Measurements from ENCODE around the gene JARID2. TPM values are rescaled to one million over a fixed set of nuclear protein-coding genes. Genes with fewer than 3 reads are reported as not detected.
A peak's percentile ranks its signal among the peaks of the same experiment; 100 is the strongest.

JARID2 gene
- total RNA-seq, 6 experiments from 2014 or later, result 2.5 to 3.9 (median 3.0) TPM

DNA sequence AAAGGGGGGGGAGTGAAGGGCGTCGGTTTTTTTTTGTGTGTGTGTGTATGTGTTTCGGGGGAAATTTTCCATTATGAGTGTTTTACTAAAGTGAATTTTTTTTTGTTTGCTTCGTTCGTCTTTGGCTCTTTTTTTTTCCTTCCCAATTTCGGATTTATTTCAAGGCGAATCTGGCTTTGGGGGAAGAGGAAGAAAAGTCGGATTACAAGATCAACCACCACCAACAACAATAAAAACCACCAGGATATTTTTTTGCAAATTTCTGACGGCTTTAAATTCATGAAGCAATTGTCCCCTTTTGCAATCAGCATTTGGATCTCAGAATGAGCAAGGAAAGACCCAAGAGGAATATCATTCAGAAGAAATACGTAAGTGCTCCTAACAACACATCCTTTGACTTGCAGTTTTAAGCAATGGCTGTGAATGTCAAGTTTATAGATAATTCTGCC lies 372 bp downstream of the JARID2 start:
- WGBS (ENCODE audit: insufficient coverage, low coverage, low lambda C conversion rate, missing lambda C conversion rate), result 0% methylated on average over 10 of the region's 10 CpGs
- intact Hi-C loops (cut with DNase I), result no loop called here
- peak overlapping the region; percentile 97 to 99 (median 98) for H3K27ac ChIP-seq

DNA sequence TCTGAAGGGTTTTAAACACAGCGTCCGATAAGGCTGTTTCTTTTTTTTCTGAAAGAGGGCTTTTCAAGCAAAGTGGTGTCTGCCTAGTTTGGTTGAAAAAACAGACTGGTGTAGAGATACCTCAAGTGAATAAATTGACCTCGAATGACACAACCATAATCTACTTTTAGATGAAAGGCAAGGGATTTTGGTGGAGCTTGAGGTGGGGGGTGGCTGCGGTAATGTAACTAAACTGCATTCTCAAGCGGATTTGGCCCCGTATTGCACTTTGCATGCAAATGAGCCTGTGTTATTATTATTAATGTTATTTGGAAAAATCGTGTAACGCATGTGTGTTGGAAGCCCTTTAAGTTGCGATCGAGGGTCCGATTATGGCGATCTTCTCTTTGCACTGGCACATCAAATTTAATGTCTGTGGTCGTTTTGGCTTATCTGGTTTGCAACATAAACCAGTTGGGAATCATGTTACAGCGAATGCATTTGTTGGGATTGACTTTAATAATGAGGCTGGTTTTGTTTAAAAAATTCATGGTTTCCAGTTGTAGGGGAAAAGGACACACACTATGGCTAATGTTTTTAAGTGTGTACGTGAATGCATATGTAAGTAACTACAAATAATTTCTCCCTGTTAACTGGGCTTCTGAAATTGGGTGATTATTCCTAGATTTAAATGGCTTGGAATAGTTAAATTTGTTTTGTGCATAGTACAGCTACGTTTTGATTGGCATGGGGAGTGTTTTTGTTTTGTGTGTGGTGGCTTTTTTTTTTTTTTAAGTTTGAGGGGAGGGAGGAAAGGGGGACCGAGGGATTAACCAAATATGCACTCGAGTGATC lies 1.0 kb downstream of the JARID2 start:
- peaks cover 0 to 3% (median 0%) of the 10 kb centered on the region in 4 donors for H3K4me1 ChIP-seq
- DNase-seq, result no peak
- WGBS (ENCODE audit: insufficient coverage, low coverage, low lambda C conversion rate, missing lambda C conversion rate), result under 1% methylated on average over 18 of the region's 18 CpGs
- H3K36me3 ChIP-seq, result no peaks in the 10 kb centered on the region
- ATAC-seq, result no peak
- H3K9me3 ChIP-seq, result no peaks in the 10 kb centered on the region
- H3K4me3 ChIP-seq, result peak overlapping the region; percentile 81 to 89 (median 84)
- H3K27ac ChIP-seq, result peak overlapping the region; percentile 97 to 99 (median 98)
- TF ChIP-seq, protein P1, sequence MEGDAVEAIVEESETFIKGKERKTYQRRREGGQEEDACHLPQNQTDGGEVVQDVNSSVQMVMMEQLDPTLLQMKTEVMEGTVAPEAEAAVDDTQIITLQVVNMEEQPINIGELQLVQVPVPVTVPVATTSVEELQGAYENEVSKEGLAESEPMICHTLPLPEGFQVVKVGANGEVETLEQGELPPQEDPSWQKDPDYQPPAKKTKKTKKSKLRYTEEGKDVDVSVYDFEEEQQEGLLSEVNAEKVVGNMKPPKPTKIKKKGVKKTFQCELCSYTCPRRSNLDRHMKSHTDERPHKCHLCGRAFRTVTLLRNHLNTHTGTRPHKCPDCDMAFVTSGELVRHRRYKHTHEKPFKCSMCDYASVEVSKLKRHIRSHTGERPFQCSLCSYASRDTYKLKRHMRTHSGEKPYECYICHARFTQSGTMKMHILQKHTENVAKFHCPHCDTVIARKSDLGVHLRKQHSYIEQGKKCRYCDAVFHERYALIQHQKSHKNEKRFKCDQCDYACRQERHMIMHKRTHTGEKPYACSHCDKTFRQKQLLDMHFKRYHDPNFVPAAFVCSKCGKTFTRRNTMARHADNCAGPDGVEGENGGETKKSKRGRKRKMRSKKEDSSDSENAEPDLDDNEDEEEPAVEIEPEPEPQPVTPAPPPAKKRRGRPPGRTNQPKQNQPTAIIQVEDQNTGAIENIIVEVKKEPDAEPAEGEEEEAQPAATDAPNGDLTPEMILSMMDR (IDR thresholded peaks at IDR 0.05), result no peak
- no peak for TF ChIP-seq POLR2A (IDR thresholded peaks at IDR 0.05)
- intact Hi-C loops (cut with DNase I), result no loop called here
- no peaks in the 10 kb centered on the region for H3K27me3 ChIP-seq

More for the DNA sequence above, 372 bp downstream of the JARID2 start:
- peak overlapping the region; percentile 81 to 89 (median 84) for H3K4me3 ChIP-seq
- TF ChIP-seq, protein P1 (IDR thresholded peaks at IDR 0.05), result no peak
- TF ChIP-seq POLR2A (IDR thresholded peaks at IDR 0.05), result no peak
- peaks cover 0 to 3% (median 0%) of the 10 kb centered on the region in 4 donors for H3K4me1 ChIP-seq
- no peaks in the 10 kb centered on the region for H3K36me3 ChIP-seq
- DNase-seq, result no peak
- H3K27me3 ChIP-seq, result no peaks in the 10 kb centered on the region
- H3K9me3 ChIP-seq, result no peaks in the 10 kb centered on the region
- no peak for ATAC-seq

- Histone ChIP-seq H3K4me3 (peak overlapping the region; percentile 81 to 89 (median 84)), H3K4me1 (peaks cover 0 to 3% (median 0%) of the 10 kb centered on the region in 4 donors), H3K36me3 (no peaks in the 10 kb centered on the region), H3K27me3 (no peaks in the 10 kb centered on the region), H3K27ac (peak overlapping the region; percentile 79 to 90 (median 86)), H3K9me3 (no peaks in the 10 kb centered on the region)
- under 1% methylated on average over 21 of the region's 75 CpGs for WGBS (ENCODE audit: insufficient coverage, low coverage, low lambda C conversion rate, missing lambda C conversion rate)
- intact Hi-C loops (cut with DNase I), result no loop called here
- TF ChIP-seq POLR2A (IDR thresholded peaks at IDR 0.05), result peak; percentile 22
- TF ChIP-seq, protein P1 (IDR thresholded peaks at IDR 0.05), result peak; percentile 7 to 46 (median 23)
- DNase-seq (peak; percentile 70 to 81 (median 74)), ATAC-seq (peak in 2 of 4 donors; percentile 1 to 5)
Observed at GRCh38 chr6:15247500-15248450, 1.9 kb downstream of the JARID2 start.
